Mammary epithelial cell (primary cell): ENCODE data around the gene RET.

ENCODE experiments used
- EZH2 ChIP-seq: IDR thresholded peaks from 2 replicates; pipeline ENCODE4 v1.6.1; 2012; ENCODE audit warnings: low read length, inconsistent platforms, borderline replicate concordance
- TF ChIP-seq, protein P1 (sequence below), 2 donors: IDR thresholded peaks in 1 of 2; conservative IDR thresholded peaks in 1 of 2; 2 replicates each; pipeline ENCODE4 v1.5.1; 2011 to 2012; ENCODE audit warnings: inconsistent platforms in 2 of 2, low read length in 2 of 2, mild to moderate bottlenecking in 2 of 2, control low read depth in 1 of 2, low read depth in 1 of 2; ENCODE audit not compliant: insufficient read depth in 1 of 2; ENCODE audit errors: extremely low read depth in 1 of 2

DNA sequence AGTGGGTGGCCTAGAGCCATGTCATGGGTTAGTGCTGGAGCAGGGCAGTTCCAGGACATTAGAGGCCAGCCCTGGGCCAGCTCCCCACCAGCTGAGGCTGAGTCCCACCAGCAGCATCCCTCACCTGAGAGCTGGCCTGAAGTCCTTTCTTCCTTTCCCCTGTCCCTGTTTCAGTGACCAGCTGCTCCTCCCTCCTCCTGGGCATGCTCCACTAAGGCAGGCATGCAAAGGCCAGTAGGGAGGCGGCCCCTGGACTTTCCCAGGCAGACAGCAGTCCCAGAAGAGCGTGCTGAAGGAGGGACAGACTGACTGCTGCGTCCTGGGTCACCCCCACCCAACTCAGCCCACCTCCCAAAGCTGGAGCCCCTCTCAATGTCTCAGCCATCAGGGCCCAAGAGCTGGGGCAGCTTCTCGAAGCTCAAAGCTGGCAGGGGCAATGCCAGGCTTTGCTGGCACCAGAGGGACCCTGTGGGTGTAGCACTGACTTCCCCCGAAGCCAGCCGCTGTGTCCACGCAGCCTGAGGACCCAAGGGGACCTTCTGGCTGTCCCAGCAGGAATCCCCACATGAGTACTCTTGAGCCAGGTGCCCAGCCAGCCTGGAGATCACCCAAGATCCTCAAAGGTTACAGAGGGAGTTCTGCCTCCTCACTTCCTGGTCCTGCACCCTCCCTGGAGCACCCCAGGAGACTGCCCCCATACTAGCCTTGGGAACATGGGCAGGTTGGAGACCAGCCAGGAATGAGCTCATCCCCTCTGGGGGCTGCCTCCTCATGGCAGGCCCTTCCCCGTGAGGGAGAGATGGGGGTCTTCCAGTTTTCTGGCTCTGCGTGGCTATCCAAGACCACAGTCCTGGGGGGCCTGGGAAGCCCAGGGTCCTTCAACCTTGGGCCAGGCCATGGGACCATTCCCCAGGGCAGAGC lies 35.2 kb upstream of the RET start:
- TF ChIP-seq, protein P1, sequence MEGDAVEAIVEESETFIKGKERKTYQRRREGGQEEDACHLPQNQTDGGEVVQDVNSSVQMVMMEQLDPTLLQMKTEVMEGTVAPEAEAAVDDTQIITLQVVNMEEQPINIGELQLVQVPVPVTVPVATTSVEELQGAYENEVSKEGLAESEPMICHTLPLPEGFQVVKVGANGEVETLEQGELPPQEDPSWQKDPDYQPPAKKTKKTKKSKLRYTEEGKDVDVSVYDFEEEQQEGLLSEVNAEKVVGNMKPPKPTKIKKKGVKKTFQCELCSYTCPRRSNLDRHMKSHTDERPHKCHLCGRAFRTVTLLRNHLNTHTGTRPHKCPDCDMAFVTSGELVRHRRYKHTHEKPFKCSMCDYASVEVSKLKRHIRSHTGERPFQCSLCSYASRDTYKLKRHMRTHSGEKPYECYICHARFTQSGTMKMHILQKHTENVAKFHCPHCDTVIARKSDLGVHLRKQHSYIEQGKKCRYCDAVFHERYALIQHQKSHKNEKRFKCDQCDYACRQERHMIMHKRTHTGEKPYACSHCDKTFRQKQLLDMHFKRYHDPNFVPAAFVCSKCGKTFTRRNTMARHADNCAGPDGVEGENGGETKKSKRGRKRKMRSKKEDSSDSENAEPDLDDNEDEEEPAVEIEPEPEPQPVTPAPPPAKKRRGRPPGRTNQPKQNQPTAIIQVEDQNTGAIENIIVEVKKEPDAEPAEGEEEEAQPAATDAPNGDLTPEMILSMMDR (conservative IDR thresholded peaks at IDR 0.05 in 1 of 2, IDR thresholded peaks at IDR 0.05 in 1 of 2; ENCODE audit: extremely low read depth in 1 of 2, insufficient read depth in 1 of 2, low read depth in 1 of 2, low read length in 2 of 2): no peak
- no peak for TF ChIP-seq EZH2
